Calu3 (cell line): ENCODE data around the gene CLNK. TPM values are rescaled to one million over a fixed set of nuclear protein-coding genes. Genes with fewer than 3 reads are reported as not detected.

Experiments
- BruUV-seq: library from RNA; stranded (reverse); fragments of 400-500 nt; replicated peaks from 2 replicates; lab custom pipeline; 2021; lab: Mats Ljungman, UMichigan
- CTCF ChIA-PET: fragments of 300-600 bp; sonication (Branson Sonifier 250); formaldehyde crosslinking; loops from one replicate; lab custom pipeline; 2022; ENCODE audit warnings: antibody characterized with exemption; lab: Charles Lee
- DNase-seq: peaks from one replicate; pipeline ENCODE4 v3.0.0; 2022
- H3K27ac Mint-ChIP-seq: one replicate; pipeline ENCODE4 v1.8.0; 2022; ENCODE audit warnings: mixed read lengths; ENCODE audit not compliant: unreplicated experiment
- H3K27me3 Mint-ChIP-seq: one replicate; pipeline ENCODE4 v1.8.0; 2022; ENCODE audit warnings: mixed read lengths; ENCODE audit not compliant: unreplicated experiment
- H3K36me3 Mint-ChIP-seq: one replicate; pipeline ENCODE4 v1.8.0; 2022; ENCODE audit warnings: mild to moderate bottlenecking, moderate library complexity, mixed read lengths; ENCODE audit not compliant: insufficient read depth, unreplicated experiment
- H3K4me1 Mint-ChIP-seq: one replicate; pipeline ENCODE4 v1.8.0; 2022; ENCODE audit warnings: mild to moderate bottlenecking, low read depth, mixed read lengths; ENCODE audit not compliant: unreplicated experiment
- H3K4me3 Mint-ChIP-seq: one replicate; pipeline ENCODE4 v1.8.0; 2022; ENCODE audit warnings: mild to moderate bottlenecking, low read depth, moderate library complexity, mixed read lengths; ENCODE audit not compliant: unreplicated experiment
- H3K9me3 Mint-ChIP-seq: one replicate; pipeline ENCODE4 v1.8.0; 2022; ENCODE audit warnings: low read depth, mixed read lengths; ENCODE audit not compliant: unreplicated experiment
- intact Hi-C: fragments of 100-400 bp; cut with micrococcal nuclease; formaldehyde crosslinking; loops from one replicate; pipeline ENCODE4 v1.10.0; 2022; ENCODE audit not compliant: unreplicated experiment
- total RNA-seq: library from RNA; stranded (reverse); gene quantifications from 2 replicates; pipeline ENCODE4 v1.2.3, GENCODE V29; 2022
- TF ChIP-seq, protein P1 (sequence below): fragments of 200-600 bp; IDR thresholded peaks from one replicate; pipeline ENCODE4 v1.8.0; 2022; ENCODE audit warnings: antibody characterized with exemption; ENCODE audit not compliant: unreplicated experiment

Gene CLNK
- total RNA-seq, 1 experiment from 2014 or later = not detected

DNA sequence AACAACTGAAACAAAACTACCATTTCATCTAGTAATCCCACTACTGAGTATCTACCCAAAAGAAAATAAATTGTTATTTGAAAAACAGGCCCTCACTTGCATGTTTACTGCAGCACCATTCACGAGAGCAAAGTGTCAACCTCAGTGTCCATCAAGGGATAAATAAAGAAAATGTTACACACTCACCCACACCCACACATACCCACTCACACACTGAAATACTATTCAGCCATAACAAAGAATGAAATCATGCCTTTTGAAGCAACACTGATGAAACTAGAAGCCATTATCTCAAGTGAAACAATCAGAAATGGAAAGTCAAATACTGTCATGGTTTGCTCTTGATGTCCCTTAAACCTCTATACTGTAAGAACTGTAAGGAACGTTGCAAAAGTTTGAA lies 44.8 kb upstream of the CLNK start:
- Mint-ChIP-seq H3K9me3 (no peaks in the 10 kb centered on the region), H3K27ac (no peak overlapping the region), H3K27me3 (no peaks in the 10 kb centered on the region), H3K4me3 (no peak overlapping the region), H3K36me3 (no peaks in the 10 kb centered on the region), H3K4me1 (peaks cover 20% of the 10 kb centered on the region)
- intact Hi-C loops = loop anchor here (10.0 kb wide), 1 partner anchor 675 kb away; no protein-coding TSS in a partner anchor
- no peak for DNase-seq
- BruUV-seq = no TSS peak
- CTCF ChIA-PET = no interaction called here
- TF ChIP-seq, protein P1, sequence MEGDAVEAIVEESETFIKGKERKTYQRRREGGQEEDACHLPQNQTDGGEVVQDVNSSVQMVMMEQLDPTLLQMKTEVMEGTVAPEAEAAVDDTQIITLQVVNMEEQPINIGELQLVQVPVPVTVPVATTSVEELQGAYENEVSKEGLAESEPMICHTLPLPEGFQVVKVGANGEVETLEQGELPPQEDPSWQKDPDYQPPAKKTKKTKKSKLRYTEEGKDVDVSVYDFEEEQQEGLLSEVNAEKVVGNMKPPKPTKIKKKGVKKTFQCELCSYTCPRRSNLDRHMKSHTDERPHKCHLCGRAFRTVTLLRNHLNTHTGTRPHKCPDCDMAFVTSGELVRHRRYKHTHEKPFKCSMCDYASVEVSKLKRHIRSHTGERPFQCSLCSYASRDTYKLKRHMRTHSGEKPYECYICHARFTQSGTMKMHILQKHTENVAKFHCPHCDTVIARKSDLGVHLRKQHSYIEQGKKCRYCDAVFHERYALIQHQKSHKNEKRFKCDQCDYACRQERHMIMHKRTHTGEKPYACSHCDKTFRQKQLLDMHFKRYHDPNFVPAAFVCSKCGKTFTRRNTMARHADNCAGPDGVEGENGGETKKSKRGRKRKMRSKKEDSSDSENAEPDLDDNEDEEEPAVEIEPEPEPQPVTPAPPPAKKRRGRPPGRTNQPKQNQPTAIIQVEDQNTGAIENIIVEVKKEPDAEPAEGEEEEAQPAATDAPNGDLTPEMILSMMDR = no peak

DNA sequence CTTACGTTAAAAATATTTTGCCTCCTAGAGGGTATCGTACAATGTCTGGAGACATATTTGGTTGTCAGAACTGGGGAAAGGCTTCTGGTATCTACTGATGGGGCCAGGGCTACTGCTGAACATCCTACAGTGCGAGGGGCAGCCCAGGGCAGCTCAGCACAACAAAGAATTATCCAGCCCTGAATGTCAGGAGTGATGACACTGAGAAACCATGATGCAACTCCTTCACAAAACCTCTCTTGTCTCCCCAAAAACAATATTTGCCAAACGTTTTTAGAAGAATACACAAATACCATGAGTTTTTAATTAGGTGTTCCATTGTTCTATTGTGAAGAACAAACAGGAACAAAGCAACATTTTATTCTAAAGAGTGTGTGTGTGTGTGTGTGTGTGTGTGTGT lies 43.4 kb upstream of the CLNK start:
- Mint-ChIP-seq H3K36me3 (no peaks in the 10 kb centered on the region), H3K9me3 (no peaks in the 10 kb centered on the region), H3K4me3 (no peak overlapping the region), H3K4me1 (peaks cover 23% of the 10 kb centered on the region), H3K27ac (no peak overlapping the region), H3K27me3 (no peaks in the 10 kb centered on the region)
- BruUV-seq = no TSS peak
- CTCF ChIA-PET = no interaction called here
- TF ChIP-seq, protein P1 = no peak
- DNase-seq = no peak
- intact Hi-C loops = loop anchor here (10.0 kb wide), 1 partner anchor 677 kb away; no protein-coding TSS in a partner anchor

GRCh38 chr4:10727140-10727880 lies 42.7 kb upstream of the CLNK start:
- CTCF ChIA-PET = no interaction called here

DNA sequence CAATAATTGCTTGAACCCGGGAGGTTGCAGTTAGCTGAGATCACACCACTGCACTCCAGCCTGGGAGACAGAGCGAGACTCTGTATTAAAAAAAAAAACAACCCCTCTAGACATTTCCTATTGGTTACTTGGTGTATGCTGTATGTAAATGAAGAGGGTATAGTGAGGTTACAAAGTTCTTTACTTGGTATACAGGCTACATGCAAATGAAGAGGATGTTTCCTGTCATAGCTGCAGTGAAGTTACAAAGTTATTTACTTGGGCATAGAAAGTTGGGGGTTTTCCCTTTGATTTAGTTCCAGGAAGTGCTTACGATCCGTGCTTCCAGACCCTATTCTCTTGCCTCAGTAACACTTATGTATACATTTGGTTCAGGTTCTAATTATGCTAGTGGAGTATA lies 38.4 kb upstream of the CLNK start:
- CTCF ChIA-PET = no interaction called here
- no peaks in the 10 kb centered on the region for H3K9me3 Mint-ChIP-seq
- no TSS peak for BruUV-seq
- no peaks in the 10 kb centered on the region for H3K36me3 Mint-ChIP-seq
- H3K4me3 Mint-ChIP-seq = no peak overlapping the region
- TF ChIP-seq, protein P1 = no peak
- DNase-seq = no peak
- H3K4me1 Mint-ChIP-seq = peaks cover 8% of the 10 kb centered on the region
- no peaks in the 10 kb centered on the region for H3K27me3 Mint-ChIP-seq
- no peak overlapping the region for H3K27ac Mint-ChIP-seq
- intact Hi-C loops = loop anchor here (10.0 kb wide), 1 partner anchor 682 kb away; no protein-coding TSS in a partner anchor

More at GRCh38 chr4:10727140-10727880, 42.7 kb upstream of the CLNK start:
- no peak overlapping the region for H3K4me3 Mint-ChIP-seq
- H3K36me3 Mint-ChIP-seq = no peaks in the 10 kb centered on the region
- peaks cover 16% of the 10 kb centered on the region for H3K4me1 Mint-ChIP-seq
- no TSS peak for BruUV-seq
- H3K27me3 Mint-ChIP-seq = no peaks in the 10 kb centered on the region
- TF ChIP-seq, protein P1 = no peak
- H3K27ac Mint-ChIP-seq = no peak overlapping the region
- no peak for DNase-seq
- H3K9me3 Mint-ChIP-seq = no peaks in the 10 kb centered on the region
- intact Hi-C loops = loop anchor here (10.0 kb wide), 1 partner anchor 677 kb away; no protein-coding TSS in a partner anchor
